HepG2 (cell line): ENCODE measurements around the gene PRKAR1B. TPM values are rescaled to one million over a fixed set of nuclear protein-coding genes. Genes with fewer than 3 reads are reported as not detected.

Experiments
- ATAC-seq: fragments of 200-7000 bp; cut with Tn5 transposase; 3 replicates; pipeline ENCODE4 v1.9.1; 2020; ENCODE audit warnings: mild to moderate bottlenecking, moderate library complexity
- BruUV-seq: library from RNA; stranded (reverse); fragments of 400-500 nt; replicated peaks from 2 replicates; lab custom pipeline; 2021; lab: Mats Ljungman, UMichigan
- CTCF ChIA-PET: fragments of 300-600 bp; formaldehyde crosslinking; extraction: SDS; loops from one replicate; lab custom pipeline; 2021; ENCODE audit warnings: low total read pairs, inconsistent platforms, low intra/inter-chr PET ratio; lab: Yijun Ruan, JAX
- POLR2A ChIA-PET: fragments of 350-600 bp; sonication (Branson Sonifier 250); formaldehyde crosslinking; loops from one replicate; lab custom pipeline; 2020; ENCODE audit warnings: antibody characterized with exemption, inconsistent platforms; lab: Yijun Ruan, JAX
- DNase-seq: peaks from one replicate; pipeline ENCODE4 v3.0.0-alpha.2; 2015; ENCODE audit warnings: low spot score
- FAIRE-seq: peaks from 3 replicates; lab custom pipeline; 2011; peaks lifted over from hg19 to GRCh38; lab: Jason Lieb, UNC
- H2AFZ ChIP-seq: one replicate; pipeline ENCODE4 v1.6.1; 2011; ENCODE audit warnings: low read length, inconsistent platforms
- H3K27ac ChIP-seq: fragments of 300-600 bp; 3 replicates; pipeline ENCODE4 v1.8.0; 2011; ENCODE audit warnings: mixed run types, mild to moderate bottlenecking, mixed read lengths, low read length, inconsistent platforms; ENCODE audit not compliant: insufficient read depth; ENCODE audit errors: extremely low read length
- H3K27me3 ChIP-seq, 2 experiments: fragments of 200-600 bp in 1 of 2; 2 replicates in 1 of 2; 3 replicates in 1 of 2; pipeline versions ENCODE4 v1.6.0 to v1.8.0; 2011; ENCODE audit warnings: low read length in 2 of 2, mild to moderate bottlenecking in 2 of 2, moderate library complexity in 2 of 2, inconsistent platforms in 1 of 2; ENCODE audit not compliant: insufficient read depth in 2 of 2, control insufficient read depth in 1 of 2
- H3K36me3 ChIP-seq, 2 experiments: fragments of 200-600 bp in 1 of 2; replicated peaks in 1 of 2; 2 replicates in 1 of 2; 3 replicates in 1 of 2; pipeline versions ENCODE4 v1.5.1 to v1.8.0; 2011; ENCODE audit warnings: low read length in 2 of 2, inconsistent platforms in 1 of 2; ENCODE audit not compliant: insufficient read depth in 2 of 2, control insufficient read depth in 1 of 2
- H3K4me1 ChIP-seq: 2 replicates; pipeline ENCODE4 v1.5.1; 2012; ENCODE audit warnings: low read length, inconsistent platforms; ENCODE audit not compliant: insufficient read depth
- H3K4me2 ChIP-seq: 2 replicates; pipeline ENCODE4 v1.6.0; 2011; ENCODE audit warnings: low read depth, low read length, inconsistent platforms
- H3K4me3 ChIP-seq, 3 experiments: fragments of 200-600 bp in 1 of 3; sonication (generic), shearing (Covaris generic) in 1 of 3; replicated peaks in 1 of 3; 2 replicates each; pipeline ENCODE4 v1.5.1; 2011 to 2016; ENCODE audit warnings: low read length in 3 of 3, inconsistent platforms in 2 of 3, low read depth in 2 of 3, mild to moderate bottlenecking in 2 of 3, control low read depth in 1 of 3, mixed read lengths in 1 of 3; ENCODE audit not compliant: insufficient read depth in 1 of 3
- H3K79me2 ChIP-seq: one replicate; pipeline ENCODE4 v1.6.1; 2011; ENCODE audit warnings: low read length, inconsistent platforms; ENCODE audit not compliant: insufficient read depth
- H3K9ac ChIP-seq: 2 replicates; pipeline ENCODE4 v1.6.0; 2011; ENCODE audit warnings: mild to moderate bottlenecking, low read depth, low read length, inconsistent platforms; ENCODE audit not compliant: insufficient read depth
- H3K9me3 ChIP-seq: 2 replicates; pipeline ENCODE4 v1.5.1; 2012; ENCODE audit warnings: mild to moderate bottlenecking, low read length
- H4K20me1 ChIP-seq: 2 replicates; pipeline ENCODE4 v1.6.0; 2011; ENCODE audit warnings: inconsistent platforms, mild to moderate bottlenecking, low read length, moderate library complexity; ENCODE audit not compliant: insufficient read depth
- ARNT2 ChIP-seq: sonication (generic); formaldehyde crosslinking; IDR thresholded peaks from 2 replicates; pipeline ENCODE4 v1.8.0; 2022; ENCODE audit warnings: mild to moderate bottlenecking, low read depth, missing genetic modification reagents, moderate library complexity
- ETV6 ChIP-seq: sonication (generic); formaldehyde crosslinking; conservative IDR thresholded peaks from 2 replicates; pipeline ENCODE4 v1.4.0; 2020; ENCODE audit warnings: missing genetic modification reagents
- FOSL2 ChIP-seq: sonication (generic); formaldehyde crosslinking; IDR thresholded peaks from 2 replicates; pipeline ENCODE4 v1.4.0; 2020; ENCODE audit warnings: missing genetic modification reagents
- KLF6 ChIP-seq: IDR thresholded peaks from 2 replicates; pipeline ENCODE4 v1.8.0; 2016; ENCODE audit warnings: missing biosample characterization, missing genetic modification reagents
- SNRNP70 ChIP-seq: fragments of 200-400 bp; formaldehyde crosslinking; IDR thresholded peaks from 2 replicates; pipeline ENCODE4 v1.6.1; 2017; ENCODE audit warnings: mild to moderate bottlenecking, low read depth, low read length, moderate library complexity
- TARDBP ChIP-seq: sonication (generic); formaldehyde crosslinking; IDR thresholded peaks from 2 replicates; pipeline ENCODE4 v1.8.0; 2022; ENCODE audit warnings: mild to moderate bottlenecking, missing genetic modification reagents
- ZBTB21 ChIP-seq: sonication (generic); formaldehyde crosslinking; IDR thresholded peaks from 2 replicates; pipeline ENCODE4 v1.4.0; 2020; ENCODE audit warnings: missing genetic modification reagents
- ZNF180 ChIP-seq: sonication (generic); formaldehyde crosslinking; IDR thresholded peaks from 2 replicates; pipeline ENCODE4 v1.4.0; 2020; ENCODE audit warnings: low read depth, missing genetic modification reagents, borderline replicate concordance
- ZNF282 ChIP-seq: fragments of 450-650 bp; IDR thresholded peaks from 2 replicates; pipeline ENCODE4 v1.6.1; 2018; ENCODE audit not compliant: partially characterized antibody
- ZNF382 ChIP-seq: sonication (generic); formaldehyde crosslinking; IDR thresholded peaks from 2 replicates; pipeline ENCODE4 v1.5.0; 2020; ENCODE audit warnings: missing genetic modification reagents, mild to moderate bottlenecking, borderline replicate concordance
- ZNF83 ChIP-seq: sonication (generic); formaldehyde crosslinking; IDR thresholded peaks from 2 replicates; pipeline ENCODE4 v1.4.0; 2020; ENCODE audit warnings: missing genetic modification reagents, mild to moderate bottlenecking, borderline replicate concordance
- WGBS: methylation state at CpG from one replicate; pipeline ENCODE4 v1.1.6; 2017; ENCODE audit warnings: low lambda C conversion rate; 5-methylcytosine and 5-hydroxymethylcytosine counted together
- in situ Hi-C: cut with HindIII; loops from 2 replicates; pipeline ENCODE4 v1.10.0; 2017; ENCODE audit warnings: low pct_unique_long_range_greater_than_20kb; ENCODE audit not compliant: extremely low pct_ligation_motif_present
- intact Hi-C: fragments of 100-400 bp; cut with micrococcal nuclease; formaldehyde crosslinking; loops from one replicate; pipeline ENCODE4 v1.10.0; 2022; ENCODE audit not compliant: unreplicated experiment
- polyA plus RNA-seq, 8 experiments: library from polyadenylated mRNA; depleted of rRNA in 3 of 8; stranded (reverse) in 7 of 8; unstranded in 1 of 8; fragments of >200 nt; fragmentation: Illumina TruSeq in 4 of 8; extraction: Trizol in 4 of 8; gene quantifications; 2 replicates each; pipeline versions ENCODE4 v1.2.1 to v1.2.3, GENCODE V29; 2011 to 2016; ENCODE audit warnings: low read depth in 4 of 8, missing spikeins in 1 of 8, mixed read lengths in 1 of 8; ENCODE audit not compliant: insufficient read depth in 1 of 8
- total RNA-seq, 5 experiments: library from RNA; depleted of rRNA; stranded (reverse); fragments of >200 nt; fragmentation: Illumina TruSeq; extraction: Trizol; gene quantifications; 2 replicates each; pipeline ENCODE4 v1.2.3, GENCODE V29; 2016; ENCODE audit warnings: low read depth in 1 of 5
- TF ChIP-seq, protein P1 (sequence below): sonication (generic); formaldehyde crosslinking; IDR thresholded peaks from 2 replicates; pipeline ENCODE4 v1.8.0; 2022; ENCODE audit warnings: mild to moderate bottlenecking, missing genetic modification reagents, moderate library complexity
- TF ChIP-seq, protein P2 (sequence below): sonication (generic); formaldehyde crosslinking; IDR thresholded peaks from 2 replicates; pipeline ENCODE4 v1.4.0; 2020; ENCODE audit warnings: mild to moderate bottlenecking, missing genetic modification reagents
- TF ChIP-seq, protein P3 (sequence below): sonication (generic); formaldehyde crosslinking; conservative IDR thresholded peaks from 2 replicates; pipeline ENCODE4 v1.5.0; 2020; ENCODE audit warnings: missing genetic modification reagents
- TF ChIP-seq, protein P4 (sequence below): IDR thresholded peaks from 2 replicates; pipeline ENCODE4 v1.6.1; 2016; ENCODE audit warnings: control low read depth

PRKAR1B gene
- total and polyA plus RNA-seq, 2 of the 13 experiments (the other 11 are each of a cell fraction or from before 2014, with no cell fraction given), result 7.9 to 28.2 TPM

DNA sequence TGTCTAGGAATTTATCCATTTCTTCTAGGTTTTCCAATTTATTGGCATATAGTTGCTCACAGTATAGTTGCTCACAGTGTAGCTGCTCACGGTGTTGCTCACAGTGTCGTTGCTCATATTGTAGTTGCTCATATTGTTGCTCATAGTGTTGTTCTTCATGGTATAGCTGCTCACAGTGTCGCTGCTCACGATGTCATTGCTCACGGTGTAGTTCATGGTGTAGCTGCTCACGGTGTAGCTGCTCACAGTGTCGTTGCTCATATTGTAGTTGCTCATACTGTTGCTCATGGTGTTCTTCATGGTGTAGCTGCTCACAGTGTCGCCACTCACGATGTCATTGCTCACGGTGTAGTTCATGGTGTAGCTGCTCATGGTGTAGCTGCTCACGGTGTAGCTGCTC lies 7.7 kb upstream of the PRKAR1B start:
- Histone ChIP-seq H3K9me3 (peaks cover 15% of the 10 kb centered on the region), H3K79me2 (peaks cover 53% of the 10 kb centered on the region), H3K36me3 (peaks cover 7 to 47% of the 10 kb centered on the region in 2 experiments), H3K4me1 (peaks cover 41% of the 10 kb centered on the region), H3K4me2 (no peak overlapping the region), H4K20me1 (no peaks in the 10 kb centered on the region), H3K27ac (no peak overlapping the region), H3K27me3 (no peaks in the 10 kb centered on the region), H3K4me3 (no peak overlapping the region), H3K9ac (no peak overlapping the region), H2AFZ (no peak overlapping the region)
- in situ Hi-C loops (no loop called here), intact Hi-C loops (loop anchor here (5.0 kb wide), 1 partner anchor 403 kb away; no protein-coding TSS in a partner anchor)
- 96% methylated on average over 10 of the region's 11 CpGs for WGBS
- no TSS peak for BruUV-seq
- DNase-seq, result no peak
- FAIRE-seq, result no peak
- ChIA-PET CTCF (no interaction called here), POLR2A (no interaction called here)
- no peak for ATAC-seq
- TF ChIP-seq TARDBP (CRISPR knock-in tag), result no peak
- TF ChIP-seq, protein P1, sequence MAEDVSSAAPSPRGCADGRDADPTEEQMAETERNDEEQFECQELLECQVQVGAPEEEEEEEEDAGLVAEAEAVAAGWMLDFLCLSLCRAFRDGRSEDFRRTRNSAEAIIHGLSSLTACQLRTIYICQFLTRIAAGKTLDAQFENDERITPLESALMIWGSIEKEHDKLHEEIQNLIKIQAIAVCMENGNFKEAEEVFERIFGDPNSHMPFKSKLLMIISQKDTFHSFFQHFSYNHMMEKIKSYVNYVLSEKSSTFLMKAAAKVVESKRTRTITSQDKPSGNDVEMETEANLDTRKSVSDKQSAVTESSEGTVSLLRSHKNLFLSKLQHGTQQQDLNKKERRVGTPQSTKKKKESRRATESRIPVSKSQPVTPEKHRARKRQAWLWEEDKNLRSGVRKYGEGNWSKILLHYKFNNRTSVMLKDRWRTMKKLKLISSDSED, result no peak
- TF ChIP-seq, protein P2, sequence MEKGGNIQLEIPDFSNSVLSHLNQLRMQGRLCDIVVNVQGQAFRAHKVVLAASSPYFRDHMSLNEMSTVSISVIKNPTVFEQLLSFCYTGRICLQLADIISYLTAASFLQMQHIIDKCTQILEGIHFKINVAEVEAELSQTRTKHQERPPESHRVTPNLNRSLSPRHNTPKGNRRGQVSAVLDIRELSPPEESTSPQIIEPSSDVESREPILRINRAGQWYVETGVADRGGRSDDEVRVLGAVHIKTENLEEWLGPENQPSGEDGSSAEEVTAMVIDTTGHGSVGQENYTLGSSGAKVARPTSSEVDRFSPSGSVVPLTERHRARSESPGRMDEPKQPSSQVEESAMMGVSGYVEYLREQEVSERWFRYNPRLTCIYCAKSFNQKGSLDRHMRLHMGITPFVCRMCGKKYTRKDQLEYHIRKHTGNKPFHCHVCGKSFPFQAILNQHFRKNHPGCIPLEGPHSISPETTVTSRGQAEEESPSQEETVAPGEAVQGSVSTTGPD (CRISPR knock-in tag), result no peak
- no peak for TF ChIP-seq ZBTB21
- no peak for TF ChIP-seq ZNF180 (CRISPR knock-in tag)
- no peak for TF ChIP-seq SNRNP70
- TF ChIP-seq, protein P3, sequence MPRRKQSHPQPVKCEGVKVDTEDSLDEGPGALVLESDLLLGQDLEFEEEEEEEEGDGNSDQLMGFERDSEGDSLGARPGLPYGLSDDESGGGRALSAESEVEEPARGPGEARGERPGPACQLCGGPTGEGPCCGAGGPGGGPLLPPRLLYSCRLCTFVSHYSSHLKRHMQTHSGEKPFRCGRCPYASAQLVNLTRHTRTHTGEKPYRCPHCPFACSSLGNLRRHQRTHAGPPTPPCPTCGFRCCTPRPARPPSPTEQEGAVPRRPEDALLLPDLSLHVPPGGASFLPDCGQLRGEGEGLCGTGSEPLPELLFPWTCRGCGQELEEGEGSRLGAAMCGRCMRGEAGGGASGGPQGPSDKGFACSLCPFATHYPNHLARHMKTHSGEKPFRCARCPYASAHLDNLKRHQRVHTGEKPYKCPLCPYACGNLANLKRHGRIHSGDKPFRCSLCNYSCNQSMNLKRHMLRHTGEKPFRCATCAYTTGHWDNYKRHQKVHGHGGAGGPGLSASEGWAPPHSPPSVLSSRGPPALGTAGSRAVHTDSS (CRISPR knock-in tag), result no peak
- TF ChIP-seq ZNF83 (CRISPR knock-in tag), result no peak
- no peak for TF ChIP-seq ETV6 (CRISPR knock-in tag)
- TF ChIP-seq KLF6 (CRISPR knock-in tag), result no peak
- TF ChIP-seq ARNT2 (CRISPR knock-in tag), result no peak
- TF ChIP-seq ZNF382 (CRISPR knock-in tag), result no peak
- TF ChIP-seq, protein P4, sequence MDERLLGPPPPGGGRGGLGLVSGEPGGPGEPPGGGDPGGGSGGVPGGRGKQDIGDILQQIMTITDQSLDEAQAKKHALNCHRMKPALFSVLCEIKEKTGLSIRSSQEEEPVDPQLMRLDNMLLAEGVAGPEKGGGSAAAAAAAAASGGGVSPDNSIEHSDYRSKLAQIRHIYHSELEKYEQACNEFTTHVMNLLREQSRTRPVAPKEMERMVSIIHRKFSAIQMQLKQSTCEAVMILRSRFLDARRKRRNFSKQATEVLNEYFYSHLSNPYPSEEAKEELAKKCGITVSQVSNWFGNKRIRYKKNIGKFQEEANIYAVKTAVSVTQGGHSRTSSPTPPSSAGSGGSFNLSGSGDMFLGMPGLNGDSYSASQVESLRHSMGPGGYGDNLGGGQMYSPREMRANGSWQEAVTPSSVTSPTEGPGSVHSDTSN (CRISPR knock-in tag), result no peak
- TF ChIP-seq ZNF282, result no peak
- TF ChIP-seq FOSL2 (CRISPR knock-in tag), result no peak
